K562 (cell line): ENCODE measurements around the gene MPG. TPM values are rescaled to one million over a fixed set of nuclear protein-coding genes. Genes with fewer than 3 reads are reported as not detected.

Experiments
- CC2D1A ChIP-seq: fragments of 450-650 bp; IDR thresholded peaks from 2 replicates; pipeline ENCODE4 v1.6.1; 2017; ENCODE audit warnings: mild to moderate bottlenecking
- HNRNPH1 ChIP-seq: fragments of 200-400 bp; formaldehyde crosslinking; optimal IDR thresholded peaks from 2 replicates; pipeline ENCODE3; 2017; ENCODE audit warnings: low read depth, mild to moderate bottlenecking, low read length, moderate library complexity
- HSF4 ChIP-seq: fragments of 250-450 bp; sonication (Bioruptor Pico); IDR thresholded peaks from 2 replicates; pipeline ENCODE4 v2.1.2; 2022; ENCODE audit warnings: mild to moderate bottlenecking, moderate library complexity, borderline replicate concordance
- IFI16 ChIP-seq: fragments of 250-450 bp; sonication (Bioruptor Pico); IDR thresholded peaks from 2 replicates; pipeline ENCODE4 v2.1.2; 2022; ENCODE audit warnings: mild to moderate bottlenecking, inconsistent platforms
- NCOA4 ChIP-seq: fragments of 450-650 bp; IDR thresholded peaks from 2 replicates; pipeline ENCODE4 v1.6.1; 2018; ENCODE audit warnings: mild to moderate bottlenecking; ENCODE audit not compliant: partially characterized antibody
- NFIX ChIP-seq: fragments of 250-450 bp; sonication (Bioruptor Pico); IDR thresholded peaks from 2 replicates; pipeline ENCODE4 v1.4.0; 2020; ENCODE audit warnings: low read depth, mild to moderate bottlenecking, moderate library complexity
- NR2C2 ChIP-seq, 2 experiments: fragments of 200-800 bp in 1 of 2; sonication (Bioruptor generic) in 1 of 2; sonication (generic) in 1 of 2; formaldehyde crosslinking in 1 of 2; IDR thresholded peaks; 2 replicates each; pipeline versions ENCODE4 v1.6.1 to v1.8.0; 2016 to 2022; ENCODE audit warnings: mild to moderate bottlenecking in 1 of 2, missing compliant biosample characterization in 1 of 2, missing genetic modification characterization in 1 of 2, missing genetic modification reagents in 1 of 2
- RAD21 ChIP-seq, 2 experiments: fragments of 250-450 bp in 1 of 2; fragments of 450-650 bp in 1 of 2; sonication (Bioruptor Pico) in 1 of 2; formaldehyde crosslinking in 1 of 2; IDR thresholded peaks in 1 of 2; conservative IDR thresholded peaks in 1 of 2; 2 replicates each; pipeline versions ENCODE4 v1.4.0 to v1.8.0; 2020 to 2022; ENCODE audit warnings: mild to moderate bottlenecking in 2 of 2, moderate library complexity in 1 of 2
- RBM22 ChIP-seq: fragments of 200-400 bp; formaldehyde crosslinking; IDR thresholded peaks from 2 replicates; pipeline ENCODE4 v1.6.1; 2018; ENCODE audit warnings: low read length, low read depth; ENCODE audit not compliant: poor library complexity, severe bottlenecking
- ZNF717 ChIP-seq: fragments of 250-450 bp; sonication (Bioruptor Pico); IDR thresholded peaks from 2 replicates; pipeline ENCODE4 v1.5.0; 2021
- polyA plus RNA-seq, 8 experiments: library from polyadenylated mRNA; depleted of rRNA in 4 of 8; stranded (reverse) in 5 of 8; unstranded in 3 of 8; fragments of >200 nt; fragmentation: Nextera tagmentation in 2 of 8; fragmentation: Illumina TruSeq in 1 of 8; extraction: Ambion mirVana in 2 of 8; extraction: Trizol in 1 of 8; gene quantifications; 2 replicates each; pipeline versions ENCODE4 v1.2.1 to v1.2.3, GENCODE V29; 2011 to 2014; ENCODE audit warnings: inconsistent platforms in 1 of 8, missing spikeins in 1 of 8
- total RNA-seq, 7 experiments: library from RNA; depleted of rRNA in 6 of 7; stranded (reverse); fragments of >200 nt in 6 of 7; fragmentation: Illumina TruSeq in 2 of 7; extraction: Trizol in 2 of 7; gene quantifications; 2 replicates each; pipeline versions ENCODE4 v1.2.1 to v1.2.3, GENCODE V29; 2011 to 2021; ENCODE audit warnings: low replicate concordance in 1 of 7
- TF ChIP-seq, protein P1 (sequence below): fragments of 450-650 bp; IDR thresholded peaks from 2 replicates; pipeline ENCODE4 v1.6.1; 2017; ENCODE audit warnings: antibody characterized with exemption, mild to moderate bottlenecking
- TF ChIP-seq, protein P2 (sequence below): sonication (generic); formaldehyde crosslinking; IDR thresholded peaks from 2 replicates; pipeline ENCODE4 v1.8.0; 2022; ENCODE audit warnings: missing genetic modification reagents, mild to moderate bottlenecking, moderate library complexity, borderline replicate concordance

Gene MPG
- total and polyA plus RNA-seq, 9 of the 15 experiments (the other 6 are each of a cell fraction or from before 2014, with no cell fraction given), result 0.42 to 226 (median 36.2) TPM

DNA sequence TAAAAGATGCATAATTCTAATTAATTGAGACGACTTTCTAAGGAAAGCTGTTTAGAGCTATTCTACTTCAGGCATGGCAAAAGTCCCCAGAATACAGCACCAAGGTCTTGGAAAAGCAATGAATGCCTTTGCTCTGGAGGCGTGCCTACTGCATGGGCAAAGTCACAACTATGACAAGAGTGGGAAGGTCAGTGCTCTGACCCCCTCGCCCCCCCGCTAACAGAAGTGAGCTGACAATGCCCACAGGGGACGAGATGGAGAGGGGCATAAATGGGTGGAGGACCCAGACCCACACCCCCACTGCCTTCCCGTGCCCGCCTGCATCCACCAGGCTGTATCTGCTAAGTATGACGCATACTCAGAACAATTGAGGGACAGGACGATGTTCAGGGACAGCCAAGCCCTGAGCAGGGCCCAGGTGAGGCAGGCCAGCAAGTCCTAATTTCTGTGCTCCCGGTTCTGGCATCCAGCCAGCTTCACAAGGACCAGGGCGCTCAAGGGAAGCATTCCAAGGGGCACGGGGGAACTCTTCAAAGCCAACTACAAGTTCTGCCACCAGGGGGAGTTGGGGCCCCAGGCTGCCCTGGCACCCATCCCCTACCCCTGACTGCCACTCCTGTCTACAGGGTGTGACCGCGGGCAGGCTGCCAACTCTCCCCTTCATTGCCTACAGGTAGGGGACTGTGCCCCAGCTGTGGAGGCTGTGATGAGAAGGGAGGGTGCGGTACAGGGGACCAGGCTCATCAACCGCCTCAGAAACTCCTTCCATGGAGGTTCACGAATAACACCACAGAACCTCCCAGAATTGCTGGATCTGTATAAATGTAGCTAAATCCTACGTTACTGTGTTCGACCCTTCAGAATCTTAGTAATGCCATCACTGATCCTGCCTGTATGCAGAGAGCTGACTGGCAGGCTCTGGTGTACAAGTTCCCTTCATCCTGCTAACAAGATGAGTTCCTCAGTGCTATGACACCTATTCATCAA lies 39.6 kb downstream of the MPG start (continued):
- TF ChIP-seq IFI16 (CRISPR knock-in tag) (no peak), NR2C2 (CRISPR knock-in tag; IDR thresholded peaks at IDR 0.05) (no peak), NR2C2 (tag; IDR thresholded peaks at IDR 0.05) (no peak), RBM22 (no peak), HSF4 (CRISPR knock-in tag) (peak; percentile 71; the same call in 1 of the 2 replicates), NFIX (peak; percentile 37; the same call in 1 of the 2 replicates), ZNF717 (no peak), NCOA4 (no peak), HNRNPH1 (no peak), CC2D1A (no peak), RAD21 (CRISPR knock-in tag; conservative IDR thresholded peaks at IDR 0.05 in 1 of 2, IDR thresholded peaks at IDR 0.05 in 1 of 2) (peak; percentile 36 to 67)
- TF ChIP-seq, protein P1, sequence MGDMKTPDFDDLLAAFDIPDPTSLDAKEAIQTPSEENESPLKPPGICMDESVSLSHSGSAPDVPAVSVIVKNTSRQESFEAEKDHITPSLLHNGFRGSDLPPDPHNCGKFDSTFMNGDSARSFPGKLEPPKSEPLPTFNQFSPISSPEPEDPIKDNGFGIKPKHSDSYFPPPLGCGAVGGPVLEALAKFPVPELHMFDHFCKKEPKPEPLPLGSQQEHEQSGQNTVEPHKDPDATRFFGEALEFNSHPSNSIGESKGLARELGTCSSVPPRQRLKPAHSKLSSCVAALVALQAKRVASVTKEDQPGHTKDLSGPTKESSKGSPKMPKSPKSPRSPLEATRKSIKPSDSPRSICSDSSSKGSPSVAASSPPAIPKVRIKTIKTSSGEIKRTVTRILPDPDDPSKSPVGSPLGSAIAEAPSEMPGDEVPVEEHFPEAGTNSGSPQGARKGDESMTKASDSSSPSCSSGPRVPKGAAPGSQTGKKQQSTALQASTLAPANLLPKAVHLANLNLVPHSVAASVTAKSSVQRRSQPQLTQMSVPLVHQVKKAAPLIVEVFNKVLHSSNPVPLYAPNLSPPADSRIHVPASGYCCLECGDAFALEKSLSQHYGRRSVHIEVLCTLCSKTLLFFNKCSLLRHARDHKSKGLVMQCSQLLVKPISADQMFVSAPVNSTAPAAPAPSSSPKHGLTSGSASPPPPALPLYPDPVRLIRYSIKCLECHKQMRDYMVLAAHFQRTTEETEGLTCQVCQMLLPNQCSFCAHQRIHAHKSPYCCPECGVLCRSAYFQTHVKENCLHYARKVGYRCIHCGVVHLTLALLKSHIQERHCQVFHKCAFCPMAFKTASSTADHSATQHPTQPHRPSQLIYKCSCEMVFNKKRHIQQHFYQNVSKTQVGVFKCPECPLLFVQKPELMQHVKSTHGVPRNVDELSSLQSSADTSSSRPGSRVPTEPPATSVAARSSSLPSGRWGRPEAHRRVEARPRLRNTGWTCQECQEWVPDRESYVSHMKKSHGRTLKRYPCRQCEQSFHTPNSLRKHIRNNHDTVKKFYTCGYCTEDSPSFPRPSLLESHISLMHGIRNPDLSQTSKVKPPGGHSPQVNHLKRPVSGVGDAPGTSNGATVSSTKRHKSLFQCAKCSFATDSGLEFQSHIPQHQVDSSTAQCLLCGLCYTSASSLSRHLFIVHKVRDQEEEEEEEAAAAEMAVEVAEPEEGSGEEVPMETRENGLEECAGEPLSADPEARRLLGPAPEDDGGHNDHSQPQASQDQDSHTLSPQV, result peak; percentile 84
- TF ChIP-seq, protein P2, sequence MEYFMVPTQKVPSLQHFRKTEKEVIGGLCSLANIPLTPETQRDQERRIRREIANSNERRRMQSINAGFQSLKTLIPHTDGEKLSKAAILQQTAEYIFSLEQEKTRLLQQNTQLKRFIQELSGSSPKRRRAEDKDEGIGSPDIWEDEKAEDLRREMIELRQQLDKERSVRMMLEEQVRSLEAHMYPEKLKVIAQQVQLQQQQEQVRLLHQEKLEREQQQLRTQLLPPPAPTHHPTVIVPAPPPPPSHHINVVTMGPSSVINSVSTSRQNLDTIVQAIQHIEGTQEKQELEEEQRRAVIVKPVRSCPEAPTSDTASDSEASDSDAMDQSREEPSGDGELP, result peak; percentile 44; the same call in 1 of the 2 replicates
